CD4-positive, alpha-beta memory T cell (primary cell): ENCODE data around the gene VPS37D. TPM values are rescaled to one million over a fixed set of nuclear protein-coding genes. Genes with fewer than 3 reads are reported as not detected.

ENCODE experiments used
- CTCF ChIA-PET: fragments of 350-600 bp; sonication (Branson Sonifier 250); formaldehyde crosslinking; loops from one replicate; lab custom pipeline; 2021; ENCODE audit warnings: inconsistent platforms; ENCODE audit not compliant: partially characterized antibody; lab: Charles Lee
- POLR2A ChIA-PET: fragments of 350-600 bp; sonication (Branson Sonifier 250); formaldehyde crosslinking; loops from one replicate; lab custom pipeline; 2021; ENCODE audit not compliant: partially characterized antibody; lab: Charles Lee
- DNase-seq, 5 donors: peaks; one replicate each; pipeline versions ENCODE4 v3.0.0 to v3.0.0-alpha.2; 2020 to 2022; ENCODE audit warnings: mixed read lengths in 1 of 5
- H3K27ac ChIP-seq: one replicate; pipeline ENCODE4 v1.7.0; 2013; ENCODE audit warnings: low read depth, low read length
- H3K27me3 ChIP-seq: 2 replicates; pipeline ENCODE4 v1.7.0; 2013; ENCODE audit warnings: mild to moderate bottlenecking, low read length, moderate library complexity; ENCODE audit not compliant: insufficient read depth
- H3K36me3 ChIP-seq: 2 replicates; pipeline ENCODE4 v1.7.0; 2013; ENCODE audit warnings: mild to moderate bottlenecking, low read length, moderate library complexity; ENCODE audit not compliant: insufficient read depth
- H3K4me1 ChIP-seq: 2 replicates; pipeline ENCODE4 v1.7.0; 2013; ENCODE audit warnings: mild to moderate bottlenecking, low read length, moderate library complexity; ENCODE audit not compliant: insufficient read depth
- H3K4me3 ChIP-seq, 2 donors: one replicate each; pipeline ENCODE4 v1.7.0; 2013; ENCODE audit warnings: low read length in 2 of 2, mild to moderate bottlenecking in 1 of 2
- H3K9me3 ChIP-seq, 2 donors: one replicate each; pipeline ENCODE4 v1.7.0; 2013; ENCODE audit warnings: low read length in 2 of 2, control low read depth in 1 of 2; ENCODE audit not compliant: control insufficient read depth in 1 of 2
- H3K27ac Mint-ChIP-seq, 7 donors: one replicate each; pipeline ENCODE4 v1.8.0; 2020 to 2021; ENCODE audit warnings: mixed read lengths in 7 of 7, mild to moderate bottlenecking in 6 of 7, inconsistent platforms in 3 of 7, moderate library complexity in 3 of 7
- H3K27me3 Mint-ChIP-seq, 2 donors: one replicate each; pipeline ENCODE4 v1.8.0; 2020 to 2021; ENCODE audit warnings: mixed read lengths in 2 of 2
- H3K36me3 Mint-ChIP-seq, 2 donors: one replicate each; pipeline ENCODE4 v1.8.0; 2020 to 2021; ENCODE audit warnings: mixed read lengths in 2 of 2, inconsistent platforms in 1 of 2, mild to moderate bottlenecking in 1 of 2
- H3K4me1 Mint-ChIP-seq, 4 donors: one replicate each; pipeline ENCODE4 v1.8.0; 2020 to 2021; ENCODE audit warnings: mixed read lengths in 4 of 4, mild to moderate bottlenecking in 1 of 4
- H3K4me3 Mint-ChIP-seq, 8 donors: one replicate each; pipeline ENCODE4 v1.8.0; 2020 to 2021; ENCODE audit warnings: mixed read lengths in 8 of 8, mild to moderate bottlenecking in 7 of 8, moderate library complexity in 6 of 8, inconsistent platforms in 3 of 8
- H3K9me3 Mint-ChIP-seq, 8 donors: one replicate each; pipeline ENCODE4 v1.8.0; 2020 to 2021; ENCODE audit warnings: mixed read lengths in 8 of 8, mild to moderate bottlenecking in 5 of 8, inconsistent platforms in 3 of 8, moderate library complexity in 1 of 8
- intact Hi-C: fragments of 100-400 bp; cut with micrococcal nuclease; formaldehyde crosslinking; loops from one replicate; pipeline ENCODE4 v1.15.1; 2023
- polyA plus RNA-seq, 2 donors: library from polyadenylated mRNA; unstranded; fragments of 300-500 nt; fragmentation: Illumina TruSeq; gene quantifications; one replicate each; pipeline ENCODE4 v1.2.3, GENCODE V29; 2021
- total RNA-seq, 2 experiments: library from RNA; stranded (reverse); gene quantifications; one replicate each; pipeline ENCODE4 v1.2.3, GENCODE V29; 2021

The VPS37D gene
- total and polyA plus RNA-seq, 4 experiments from 2014 or later = not detected

- intact Hi-C loops = loop anchor here (5.0 kb wide), 1 partner anchor 48 kb away; the partner anchor contains the start of gene VPS37D
- Mint-ChIP-seq H3K27ac (no peak overlapping the region), H3K4me1 (peaks cover 17 to 37% (median 21%) of the 10 kb centered on the region in 4 donors), H3K9me3 (no peaks in the 10 kb centered on the region), H3K27me3 (no peaks in the 10 kb centered on the region), H3K4me3 (peak overlapping the region in 1 of 8 donors; percentile 17), H3K36me3 (no peaks in the 10 kb centered on the region)
- ChIA-PET CTCF (interaction anchor here (1.9 to 3.2 kb wide), 2 partner anchors 10 to 109 kb away, joined by 6 to 14 read pairs; no protein-coding TSS in a partner anchor), POLR2A (no interaction called here)
- H3K27me3 ChIP-seq = no peaks in the 10 kb centered on the region
- H3K9me3 ChIP-seq = no peaks in the 10 kb centered on the region
- H3K27ac ChIP-seq = no peak overlapping the region
- no peaks in the 10 kb centered on the region for H3K36me3 ChIP-seq
- no peak overlapping the region for H3K4me3 ChIP-seq
- DNase-seq = no peak
- peaks cover 34% of the 10 kb centered on the region for H3K4me1 ChIP-seq
Observed at GRCh38 chr7:73715648-73716317, 48.2 kb downstream of the VPS37D start.

GRCh38 chr7:73716318-73716890, 48.8 kb downstream of the VPS37D start:
- POLR2A ChIA-PET = interaction anchor here (2.2 kb wide), 1 partner anchor 23 kb away, joined by 8 read pairs; the partner anchor contains the start of gene ABHD11
- DNase-seq = no peak
- Mint-ChIP-seq H3K4me3 (peak overlapping the region in 1 of 8 donors; percentile 18), H3K27me3 (no peaks in the 10 kb centered on the region), H3K4me1 (peaks cover 17 to 37% (median 21%) of the 10 kb centered on the region in 4 donors), H3K27ac (peak overlapping the region in 2 of 7 donors; percentile 25 to 30), H3K9me3 (no peaks in the 10 kb centered on the region), H3K36me3 (no peaks in the 10 kb centered on the region)
- H3K4me3 ChIP-seq = no peak overlapping the region
- intact Hi-C loops = loop anchor here (5.0 kb wide), 1 partner anchor 49 kb away; the partner anchor contains the start of gene VPS37D
- H3K4me1 ChIP-seq = peaks cover 34% of the 10 kb centered on the region
- CTCF ChIA-PET = interaction anchor here (1.9 to 3.2 kb wide), 4 partner anchors 9 to 110 kb away, joined by 5 to 14 read pairs (median 8); no protein-coding TSS in a partner anchor
- no peaks in the 10 kb centered on the region for H3K9me3 ChIP-seq
- H3K27ac ChIP-seq = no peak overlapping the region
- H3K27me3 ChIP-seq = no peaks in the 10 kb centered on the region
- H3K36me3 ChIP-seq = no peaks in the 10 kb centered on the region

GRCh38 chr7:73717025-73717807, 49.6 kb downstream of the VPS37D start:
- no peaks in the 10 kb centered on the region for H3K27me3 ChIP-seq
- intact Hi-C loops = loop anchor here (5.0 kb wide), 1 partner anchor 50 kb away; the partner anchor contains the start of gene VPS37D
- DNase-seq = no peak
- Mint-ChIP-seq H3K27ac (peak overlapping the region; percentile 41 to 96 (median 93)), H3K9me3 (no peaks in the 10 kb centered on the region), H3K4me1 (peaks cover 17 to 37% (median 21%) of the 10 kb centered on the region in 4 donors), H3K27me3 (no peaks in the 10 kb centered on the region), H3K4me3 (peak overlapping the region; percentile 83 to 92 (median 91)), H3K36me3 (no peaks in the 10 kb centered on the region)
- ChIA-PET POLR2A (interaction anchor here (0.7 to 2.2 kb wide), 7 partner anchors 11 to 888 kb away, joined by 3 to 8 read pairs (median 4); partner anchors contain the start of genes ABHD11, BAZ1B, BUD23 and DNAJC30), CTCF (interaction anchor here (1.6 to 2.0 kb wide), 4 partner anchors 8 to 111 kb away, joined by 5 to 9 read pairs (median 6); no protein-coding TSS in a partner anchor)
- H3K36me3 ChIP-seq = no peaks in the 10 kb centered on the region
- H3K9me3 ChIP-seq = no peaks in the 10 kb centered on the region
- H3K27ac ChIP-seq = peak overlapping the region; percentile 20
- peaks cover 34% of the 10 kb centered on the region for H3K4me1 ChIP-seq
- H3K4me3 ChIP-seq = peak overlapping the region in 1 of 2 donors; percentile 76

GRCh38 chr7:73717991-73718405, 50.4 kb downstream of the VPS37D start:
- H3K9me3 Mint-ChIP-seq = no peaks in the 10 kb centered on the region
- ChIA-PET CTCF (interaction anchor here (1.6 to 2.0 kb wide), 3 partner anchors 16 to 111 kb away, joined by 5 to 9 read pairs (median 6); no protein-coding TSS in a partner anchor), POLR2A (interaction anchor here (0.7 to 2.2 kb wide), 7 partner anchors 12 to 889 kb away, joined by 3 to 8 read pairs (median 4); partner anchors contain the start of genes ABHD11, BAZ1B, BUD23 and DNAJC30)
- intact Hi-C loops = loop anchor here (1.0 to 5.0 kb wide), 2 partner anchors 35 to 51 kb away; partner anchors contain the start of genes BUD23, DNAJC30 and VPS37D
- peak overlapping the region; percentile 76 to 96 (median 93) for H3K27ac Mint-ChIP-seq
- no peaks in the 10 kb centered on the region for H3K36me3 Mint-ChIP-seq
- peaks cover 34% of the 10 kb centered on the region for H3K4me1 ChIP-seq
- peak overlapping the region in 1 of 2 donors; percentile 76 for H3K4me3 ChIP-seq
- peak; percentile 59 to 90 (median 71) for DNase-seq
- peaks cover 14 to 29% (median 20%) of the 10 kb centered on the region in 4 donors for H3K4me1 Mint-ChIP-seq
- H3K9me3 ChIP-seq = no peaks in the 10 kb centered on the region
- H3K27me3 Mint-ChIP-seq = no peaks in the 10 kb centered on the region
- H3K36me3 ChIP-seq = no peaks in the 10 kb centered on the region
- peak overlapping the region; percentile 83 to 92 (median 91) for H3K4me3 Mint-ChIP-seq
- no peaks in the 10 kb centered on the region for H3K27me3 ChIP-seq
- peak overlapping the region; percentile 28 for H3K27ac ChIP-seq

GRCh38 chr7:73718438-73718881, 50.8 kb downstream of the VPS37D start:
- no peaks in the 10 kb centered on the region for H3K9me3 Mint-ChIP-seq
- Histone ChIP-seq H3K27me3 (no peaks in the 10 kb centered on the region), H3K9me3 (no peaks in the 10 kb centered on the region), H3K4me3 (peak overlapping the region; percentile 65 to 76), H3K4me1 (peaks cover 34% of the 10 kb centered on the region), H3K36me3 (no peaks in the 10 kb centered on the region), H3K27ac (peak overlapping the region; percentile 46)
- ChIA-PET POLR2A (interaction anchor here (0.8 to 2.2 kb wide), 6 partner anchors 13 to 889 kb away, joined by 3 to 8 read pairs (median 4); partner anchors contain the start of genes ABHD11 and BAZ1B), CTCF (interaction anchor here (1.6 to 2.0 kb wide), 2 partner anchors 16 to 112 kb away, joined by 6 to 9 read pairs; no protein-coding TSS in a partner anchor)
- H3K27ac Mint-ChIP-seq = peak overlapping the region in 5 of 7 donors; percentile 15 to 96 (median 76)
- H3K4me3 Mint-ChIP-seq = peak overlapping the region; percentile 83 to 92 (median 91)
- H3K27me3 Mint-ChIP-seq = no peaks in the 10 kb centered on the region
- no peaks in the 10 kb centered on the region for H3K36me3 Mint-ChIP-seq
- H3K4me1 Mint-ChIP-seq = peaks cover 13 to 29% (median 20%) of the 10 kb centered on the region in 4 donors
- intact Hi-C loops = loop anchor here (1.0 to 5.0 kb wide), 2 partner anchors 35 to 51 kb away; partner anchors contain the start of genes BUD23, DNAJC30 and VPS37D
- peak in 2 of 5 donors; percentile 28 to 66 for DNase-seq
